Heart left ventricle (tissue), 13 donors: ENCODE results near the gene DVL1.

Source experiments
- CTCF ChIP-seq, 12 donors: fragments of 200-600 bp; sonication (generic) in 4 of 12; IDR thresholded peaks; one replicate each; pipeline versions ENCODE4 v1.5.0 to v1.8.0; 2018 to 2022; ENCODE audit warnings: antibody characterized with exemption in 12 of 12, mild to moderate bottlenecking in 5 of 12
- POLR2A ChIP-seq, 2 donors: fragments of 450-650 bp; IDR thresholded peaks; one replicate each; pipeline ENCODE4 v1.6.1; 2017; ENCODE audit warnings: antibody characterized with exemption in 2 of 2, mild to moderate bottlenecking in 2 of 2, moderate library complexity in 2 of 2
- donor health status: ischemic (EF 13 %, LVEDD 7.1; RV severe dilation, severe dysfunction).
- donor health status: DM: no; HTN: yes; CAD: no.
- donor health status: DM: no; HTN: no; CAD: no.
- donor health status: ischemic (EF 25% LVEDD 6.9; RV normal size, moderate dysfunction).
- donor health status: ischemic (EF 25% LVEDD 5.7; RV mildly dilated, moderate dysfunction).
- donor health status: ischemic (EF 35%, LVEDD 5.7; RV mildly dilated, moderate dysfunction).
- donor health status: nonischemic (EF 11% LVEDD 7.7; RV severe dilation, severe dysfunction).
- donor health status: DM: yes; HTN: yes; CAD: no.
- donor health status: PGD.
- donor health status: ischemic (EF 29% LVEDD 5.4; RV normal size, mild dysfunction).
- donor health status: nonischemic (EF 23%, LVEDD 6.1; RV moderate dilation, normal function).

GRCh38 chr1:1324524-1325287 lies 24.5 kb downstream of the DVL1 start, which contains the start of the genes CPTP and INTS11:
- peak; percentile 52 to 81 for TF ChIP-seq POLR2A (IDR thresholded peaks at IDR 0.05)
- TF ChIP-seq CTCF (IDR thresholded peaks at IDR 0.05), result no peak
